K562 (cell line): ENCODE measurements around the gene SERINC5. TPM values are rescaled to one million over a fixed set of nuclear protein-coding genes. Genes with fewer than 3 reads are reported as not detected.
A peak's percentile ranks its signal among the peaks of the same experiment; 100 is the strongest.

ENCODE experiments used
- ATAC-seq: fragments of 200-7000 bp; cut with Tn5 transposase; 3 replicates; pipeline ENCODE4 v1.9.1; 2020; ENCODE audit warnings: moderate library complexity
- BruUV-seq: library from RNA; stranded (reverse); fragments of 400-500 nt; replicated peaks from 2 replicates; lab custom pipeline; 2021; lab: Mats Ljungman, UMichigan
- CTCF ChIA-PET: fragments of 300-600 bp; formaldehyde crosslinking; extraction: SDS; loops from one replicate; lab custom pipeline; 2021; ENCODE audit warnings: low intra/inter-chr PET ratio; lab: Yijun Ruan, JAX
- POLR2A ChIA-PET: fragments of 300-600, 350-650 bp; sonication (Branson Sonifier 250); formaldehyde crosslinking; extraction: SDS; loops from one replicate; lab custom pipeline; 2021; ENCODE audit warnings: antibody characterized with exemption, inconsistent platforms; lab: Yijun Ruan, JAX
- DNase-seq, 4 experiments: peaks; one replicate each; pipeline versions ENCODE4 v3.0.0 to v3.0.0-alpha.2; 2011 to 2018; ENCODE audit warnings: low spot score in 3 of 4, mixed read lengths in 3 of 4; ENCODE audit errors: extremely low read depth in 1 of 4
- FAIRE-seq: peaks from 2 replicates; lab custom pipeline; 2011; peaks lifted over from hg19 to GRCh38; lab: Jason Lieb, UNC
- H2AFZ ChIP-seq: 2 replicates; pipeline ENCODE4 v1.6.0; 2011; ENCODE audit warnings: low read depth, low read length, control low read depth, inconsistent platforms
- H3K27ac ChIP-seq: fragments of 200-600 bp; 3 replicates; pipeline ENCODE4 v1.8.0; 2011; ENCODE audit warnings: low read depth, mild to moderate bottlenecking, control low read depth, inconsistent platforms, low read length, moderate library complexity, mixed read lengths; ENCODE audit errors: extremely low read depth
- H3K27me3 ChIP-seq, 2 experiments: fragments of 300-600 bp in 1 of 2; 2 replicates in 1 of 2; 3 replicates in 1 of 2; pipeline versions ENCODE4 v1.6.0 to v1.8.0; 2011; ENCODE audit warnings: inconsistent platforms in 2 of 2, low read length in 2 of 2, mild to moderate bottlenecking in 1 of 2, mixed read lengths in 1 of 2, moderate library complexity in 1 of 2; ENCODE audit not compliant: control insufficient read depth in 2 of 2, insufficient read depth in 2 of 2
- H3K36me3 ChIP-seq: fragments of 300-600 bp; 3 replicates; pipeline ENCODE4 v1.8.0; 2011; ENCODE audit warnings: mild to moderate bottlenecking, low read length, inconsistent platforms; ENCODE audit not compliant: control insufficient read depth, insufficient read depth
- H3K4me1 ChIP-seq, 2 experiments: fragments of 200-600 bp in 1 of 2; replicated peaks in 1 of 2; 2 replicates in 1 of 2; 3 replicates in 1 of 2; pipeline versions ENCODE4 v1.5.1 to v1.8.0; 2011; ENCODE audit warnings: inconsistent platforms in 2 of 2, low read length in 2 of 2, mild to moderate bottlenecking in 1 of 2, mixed read lengths in 1 of 2, moderate library complexity in 1 of 2; ENCODE audit not compliant: control insufficient read depth in 2 of 2, insufficient read depth in 2 of 2
- H3K4me2 ChIP-seq: 2 replicates; pipeline ENCODE4 v1.6.1; 2011; ENCODE audit warnings: low read length, control low read depth, inconsistent platforms, mixed read lengths; ENCODE audit not compliant: insufficient read depth
- H3K4me3 ChIP-seq: fragments of 200-600 bp; sonication (generic), shearing (Covaris generic); 2 replicates; pipeline ENCODE4 v1.5.1; 2016; ENCODE audit warnings: control low read depth, inconsistent platforms
- H3K79me2 ChIP-seq: fragments of 200-600 bp; 3 replicates; pipeline ENCODE4 v1.8.0; 2011; ENCODE audit warnings: low read length, inconsistent platforms; ENCODE audit not compliant: control insufficient read depth, insufficient read depth
- H3K9ac ChIP-seq, 2 experiments: 2 replicates each; pipeline versions ENCODE4 v1.6.0 to v1.6.1; 2011; ENCODE audit warnings: low read depth in 2 of 2, low read length in 2 of 2, control low read depth in 1 of 2, inconsistent platforms in 1 of 2, mild to moderate bottlenecking in 1 of 2, mixed read lengths in 1 of 2; ENCODE audit not compliant: insufficient read depth in 1 of 2
- H3K9me1 ChIP-seq: one replicate; pipeline ENCODE4 v1.6.0; 2011; ENCODE audit warnings: inconsistent platforms, mild to moderate bottlenecking, low read length, moderate library complexity; ENCODE audit not compliant: control insufficient read depth, insufficient read depth
- H3K9me3 ChIP-seq: replicated peaks from 2 replicates; pipeline ENCODE4 v1.5.1; 2011; ENCODE audit warnings: low read depth, low read length, inconsistent platforms; ENCODE audit not compliant: control insufficient read depth, insufficient read depth
- H4K20me1 ChIP-seq: replicated peaks from 2 replicates; pipeline ENCODE4 v1.6.1; 2011; ENCODE audit warnings: low read length, inconsistent platforms, mixed read lengths; ENCODE audit not compliant: control insufficient read depth, insufficient read depth
- BMI1 ChIP-seq: fragments of 150-350 bp; IDR thresholded peaks from 2 replicates; pipeline ENCODE4 v1.6.1; 2014; ENCODE audit warnings: low read length
- E2F3 ChIP-seq: fragments of 250-450 bp; sonication (Bioruptor Pico); IDR thresholded peaks from 2 replicates; pipeline ENCODE4 v1.4.0; 2020; ENCODE audit warnings: mild to moderate bottlenecking
- EWSR1 ChIP-seq: fragments of 450-650 bp; IDR thresholded peaks from 2 replicates; pipeline ENCODE4 v1.6.1; 2018; ENCODE audit warnings: borderline replicate concordance, mild to moderate bottlenecking, low read depth, moderate library complexity; ENCODE audit not compliant: partially characterized antibody
- FOSL1 ChIP-seq: fragments of 200-800 bp; sonication (Bioruptor generic); conservative IDR thresholded peaks from 2 replicates; pipeline ENCODE4 v1.6.1; 2016; ENCODE audit warnings: missing genetic modification characterization, missing compliant biosample characterization
- FOXK1 ChIP-seq: sonication (generic); formaldehyde crosslinking; IDR thresholded peaks from 2 replicates; pipeline ENCODE4 v1.8.0; 2022; ENCODE audit warnings: missing genetic modification reagents, mild to moderate bottlenecking, borderline replicate concordance
- MAFG ChIP-seq: fragments of 450-650 bp; conservative IDR thresholded peaks from 2 replicates; pipeline ENCODE4 v1.6.1; 2016; ENCODE audit warnings: missing genetic modification characterization, missing compliant biosample characterization
- NFIX ChIP-seq: fragments of 250-450 bp; sonication (Bioruptor Pico); IDR thresholded peaks from 2 replicates; pipeline ENCODE4 v1.4.0; 2020; ENCODE audit warnings: low read depth, mild to moderate bottlenecking, moderate library complexity
- POLR2H ChIP-seq: IDR thresholded peaks from 2 replicates; pipeline ENCODE4 v1.6.1; 2016; ENCODE audit warnings: missing genetic modification characterization, low read depth, mild to moderate bottlenecking, control low read depth, missing compliant biosample characterization, moderate library complexity
- RBM14 ChIP-seq: fragments of 200-400 bp; formaldehyde crosslinking; IDR thresholded peaks from 2 replicates; pipeline ENCODE4 v1.6.1; 2018; ENCODE audit warnings: low read depth, mild to moderate bottlenecking, low read length, moderate library complexity, borderline replicate concordance; ENCODE audit not compliant: insufficient read depth
- SPI1 ChIP-seq: IDR thresholded peaks from 2 replicates; pipeline ENCODE4 v1.6.1; 2011; ENCODE audit warnings: low read depth, low read length, control low read depth, borderline replicate concordance
- SRF ChIP-seq, 2 experiments: fragments of 250-450, 450-650 bp in 1 of 2; sonication (Bioruptor Pico) in 1 of 2; sonication (generic) in 1 of 2; formaldehyde crosslinking; IDR thresholded peaks; 2 replicates each; pipeline versions ENCODE4 v1.5.0 to v1.5.1; 2020 to 2022; ENCODE audit warnings: mild to moderate bottlenecking in 1 of 2, missing genetic modification reagents in 1 of 2
- STAG1 ChIP-seq: sonication (generic); formaldehyde crosslinking; IDR thresholded peaks from 2 replicates; pipeline ENCODE4 v1.5.0; 2020; ENCODE audit warnings: missing genetic modification reagents, borderline replicate concordance
- TAL1 ChIP-seq: fragments of 450-650 bp; IDR thresholded peaks from 2 replicates; pipeline ENCODE4 v1.6.1; 2016; ENCODE audit warnings: mild to moderate bottlenecking
- TEAD2 ChIP-seq: fragments of 450-650 bp; IDR thresholded peaks from 2 replicates; pipeline ENCODE4 v1.6.1; 2016; ENCODE audit warnings: missing genetic modification characterization, control low read depth, missing compliant biosample characterization
- U2AF2 ChIP-seq: fragments of 200-400 bp; formaldehyde crosslinking; optimal IDR thresholded peaks from 2 replicates; pipeline ENCODE3; 2017; ENCODE audit warnings: low read depth, mild to moderate bottlenecking, low read length
- WGBS: fragments of 100-300 bp; shearing (Covaris generic); methylation state at CpG from one replicate; pipeline ENCODE4 v1.1.6; 2016; ENCODE audit warnings: low coverage, mixed read lengths; ENCODE audit not compliant: insufficient coverage; ENCODE audit errors: missing lambda C conversion rate; 5-methylcytosine and 5-hydroxymethylcytosine counted together
- in situ Hi-C: fragments of 300-500 bp; cut with MboI; formaldehyde crosslinking; loops from 4 replicates; pipeline ENCODE4 v1.15.0; 2018; ENCODE audit warnings: inconsistent platforms, mixed read lengths
- intact Hi-C: fragments of 100-400 bp; cut with micrococcal nuclease; formaldehyde crosslinking; loops from 2 replicates; pipeline ENCODE4 v1.14.2; 2022
- polyA plus RNA-seq, 8 experiments: library from polyadenylated mRNA; depleted of rRNA in 4 of 8; stranded (reverse) in 5 of 8; unstranded in 3 of 8; fragments of >200 nt; fragmentation: Nextera tagmentation in 2 of 8; fragmentation: Illumina TruSeq in 1 of 8; extraction: Ambion mirVana in 2 of 8; extraction: Trizol in 1 of 8; gene quantifications; 2 replicates each; pipeline versions ENCODE4 v1.2.1 to v1.2.3, GENCODE V29; 2011 to 2014; ENCODE audit warnings: inconsistent platforms in 1 of 8, missing spikeins in 1 of 8
- total RNA-seq, 7 experiments: library from RNA; depleted of rRNA in 6 of 7; stranded (reverse); fragments of >200 nt in 6 of 7; fragmentation: Illumina TruSeq in 2 of 7; extraction: Trizol in 2 of 7; gene quantifications; 2 replicates each; pipeline versions ENCODE4 v1.2.1 to v1.2.3, GENCODE V29; 2011 to 2021; ENCODE audit warnings: low replicate concordance in 1 of 7

The SERINC5 gene
- total and polyA plus RNA-seq, 9 of the 15 experiments (the other 6 are each of a cell fraction or from before 2014, with no cell fraction given) = 1.4 to 7.9 (median 3.7) TPM

- H3K9me3 ChIP-seq = no peaks in the 10 kb centered on the region
- H3K4me1 ChIP-seq = no peaks in the 10 kb centered on the region
- WGBS = 0% methylated on average over 2 of the region's 2 CpGs
- BruUV-seq = no TSS peak
- no peak overlapping the region for H3K4me3 ChIP-seq
- H3K79me2 ChIP-seq = no peaks in the 10 kb centered on the region
- H3K27me3 ChIP-seq = peaks cover 3 to 31% of the 10 kb centered on the region in 2 experiments; a peak in 3 of 5 replicates
- in situ Hi-C loops = no loop called here
- TF ChIP-seq SPI1 = 0 out of 2 replicates have a peak, but pooled peaks have one; percentile 37
- TF ChIP-seq FOSL1 (tag) = no peak
- TF ChIP-seq, all 486 proteins: peak for 1
- ATAC-seq (no peak), FAIRE-seq (no peak), DNase-seq (no peak)
- intact Hi-C loops = no loop called here
- Histone ChIP-seq H3K9ac (no peak overlapping the region), H2AFZ (no peak overlapping the region), H3K36me3 (no peaks in the 10 kb centered on the region), H3K4me2 (no peak overlapping the region), H3K27ac (no peak overlapping the region), H4K20me1 (no peaks in the 10 kb centered on the region), H3K9me1 (no peaks in the 10 kb centered on the region)
- ChIA-PET CTCF (no interaction called here), POLR2A (interaction anchor here (0.6 kb wide), 1 partner anchor 224 kb away, joined by 3 read pairs; no protein-coding TSS in a partner anchor)
Measured at GRCh38 chr5:80284720-80285119, 28.9 kb upstream of the SERINC5 start.

DNA sequence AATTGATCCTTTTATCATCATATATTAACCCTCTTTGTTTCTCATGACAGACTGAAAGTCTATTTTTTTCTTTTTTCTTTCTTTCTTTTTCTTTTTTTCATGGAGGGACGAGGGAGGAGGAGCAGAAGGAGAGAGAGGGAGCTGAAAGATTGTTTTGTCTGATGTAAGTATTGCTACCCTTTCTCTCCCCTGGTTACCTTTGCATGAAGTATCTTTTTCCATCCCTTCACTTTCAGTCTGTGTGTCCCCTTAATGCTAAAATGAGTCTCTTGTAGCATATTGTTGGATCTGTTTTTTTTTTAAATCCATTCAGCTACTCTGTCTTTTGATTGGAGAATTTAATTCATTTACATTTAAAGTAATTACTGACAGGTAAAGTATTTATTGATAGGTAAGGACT, 27.5 kb upstream of the SERINC5 start:
- H3K4me1 ChIP-seq = no peaks in the 10 kb centered on the region
- intact Hi-C loops = no loop called here
- no peaks in the 10 kb centered on the region for H3K79me2 ChIP-seq
- no peak overlapping the region for H3K9ac ChIP-seq
- H3K9me1 ChIP-seq = no peaks in the 10 kb centered on the region
- no peaks in the 10 kb centered on the region for H4K20me1 ChIP-seq
- H3K4me2 ChIP-seq = no peak overlapping the region
- no peaks in the 10 kb centered on the region for H3K9me3 ChIP-seq
- POLR2A ChIA-PET = no interaction called here
- no peak overlapping the region for H3K27ac ChIP-seq
- no peak for FAIRE-seq
- ATAC-seq = no peak
- in situ Hi-C loops = no loop called here
- no CpG with 5 or more reads among the region's 1 CpG for WGBS
- H2AFZ ChIP-seq = no peak overlapping the region
- no TSS peak for BruUV-seq
- no peaks in the 10 kb centered on the region for H3K36me3 ChIP-seq
- H3K4me3 ChIP-seq = no peak overlapping the region
- no peak for DNase-seq
- H3K27me3 ChIP-seq = peaks cover 3 to 19% of the 10 kb centered on the region in 2 experiments; a peak in 3 of 5 replicates
- CTCF ChIA-PET = no interaction called here
- TF ChIP-seq POLR2H (tag) (no peak), FOXK1 (CRISPR knock-in tag) (no peak), STAG1 (CRISPR knock-in tag) (no peak), SRF (CRISPR knock-in tag; IDR thresholded peaks at IDR 0.05) (no peak), MAFG (no peak), TAL1 (no peak), U2AF2 (no peak), RBM14 (no peak), BMI1 (no peak), NFIX (no peak), E2F3 (no peak), TEAD2 (tag) (no peak), EWSR1 (no peak)
